ENCODE measurements around the gene ANO9. TPM values are rescaled to one million over a fixed set of nuclear protein-coding genes. Genes with fewer than 3 reads are reported as not detected.

ANO9 gene
- total RNA-seq, 1 experiment from 2014 or later, result 9.4 TPM

- no TSS peak for BruUV-seq (replicated peaks)
- no peak overlapping the region for H3K27ac Mint-ChIP-seq (ENCODE audit: low read depth, unreplicated experiment)
- H3K4me3 Mint-ChIP-seq (ENCODE audit: unreplicated experiment), result no peak overlapping the region
- no peaks in the 10 kb centered on the region for H3K4me1 Mint-ChIP-seq (ENCODE audit: insufficient read depth, unreplicated experiment)
- no peaks in the 10 kb centered on the region for H3K9me3 Mint-ChIP-seq (ENCODE audit: unreplicated experiment)
- ChIA-PET CTCF (no interaction called here), POLR2A (interaction anchor here (0.6 kb wide), 3 partner anchors 12 to 46 kb away, joined by 3 to 4 read pairs (median 3); no protein-coding TSS in a partner anchor)
- TF ChIP-seq, protein P1, sequence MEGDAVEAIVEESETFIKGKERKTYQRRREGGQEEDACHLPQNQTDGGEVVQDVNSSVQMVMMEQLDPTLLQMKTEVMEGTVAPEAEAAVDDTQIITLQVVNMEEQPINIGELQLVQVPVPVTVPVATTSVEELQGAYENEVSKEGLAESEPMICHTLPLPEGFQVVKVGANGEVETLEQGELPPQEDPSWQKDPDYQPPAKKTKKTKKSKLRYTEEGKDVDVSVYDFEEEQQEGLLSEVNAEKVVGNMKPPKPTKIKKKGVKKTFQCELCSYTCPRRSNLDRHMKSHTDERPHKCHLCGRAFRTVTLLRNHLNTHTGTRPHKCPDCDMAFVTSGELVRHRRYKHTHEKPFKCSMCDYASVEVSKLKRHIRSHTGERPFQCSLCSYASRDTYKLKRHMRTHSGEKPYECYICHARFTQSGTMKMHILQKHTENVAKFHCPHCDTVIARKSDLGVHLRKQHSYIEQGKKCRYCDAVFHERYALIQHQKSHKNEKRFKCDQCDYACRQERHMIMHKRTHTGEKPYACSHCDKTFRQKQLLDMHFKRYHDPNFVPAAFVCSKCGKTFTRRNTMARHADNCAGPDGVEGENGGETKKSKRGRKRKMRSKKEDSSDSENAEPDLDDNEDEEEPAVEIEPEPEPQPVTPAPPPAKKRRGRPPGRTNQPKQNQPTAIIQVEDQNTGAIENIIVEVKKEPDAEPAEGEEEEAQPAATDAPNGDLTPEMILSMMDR (IDR thresholded peaks at IDR 0.05; ENCODE audit: unreplicated experiment), result no peak
- intact Hi-C loops (cut with micrococcal nuclease), result no loop called here
- H3K27me3 Mint-ChIP-seq (ENCODE audit: insufficient read depth, unreplicated experiment), result no peaks in the 10 kb centered on the region
- peaks cover 37% of the 10 kb centered on the region for H3K36me3 Mint-ChIP-seq (ENCODE audit: insufficient read depth, unreplicated experiment)
- no peak for DNase-seq (ENCODE audit: unreplicated experiment)
Measured at GRCh38 chr11:490186-490929, 48.5 kb upstream of the ANO9 start.

DNA sequence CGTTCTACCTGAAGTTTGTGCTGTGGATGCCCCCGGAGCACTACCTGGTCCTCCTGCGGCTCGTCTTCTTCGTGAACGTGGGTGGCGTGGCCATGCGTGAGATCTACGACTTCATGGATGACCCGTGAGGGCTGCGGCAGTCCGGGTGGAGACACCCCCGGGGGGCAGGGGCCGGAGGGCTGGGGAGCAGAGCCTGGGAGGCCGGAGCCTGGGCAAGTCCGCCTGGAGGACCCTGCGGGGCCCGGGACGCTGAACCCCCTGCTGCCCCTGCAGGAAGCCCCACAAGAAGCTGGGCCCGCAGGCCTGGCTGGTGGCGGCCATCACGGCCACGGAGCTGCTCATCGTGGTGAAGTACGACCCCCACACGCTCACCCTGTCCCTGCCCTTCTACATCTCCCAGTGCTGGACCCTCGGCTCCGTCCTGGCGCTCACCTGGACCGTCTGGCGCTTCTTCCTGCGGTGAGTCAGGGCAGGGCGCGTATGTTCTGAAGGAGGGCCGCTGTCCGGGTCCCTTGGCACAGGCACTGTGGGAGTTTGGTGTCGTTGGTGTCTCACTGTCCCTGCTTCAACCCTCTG is 47.9 kb upstream of the ANO9 start:
- BruUV-seq (replicated peaks), result no TSS peak

GRCh38 chr11:488992-489391 is 47.2 kb upstream of the ANO9 start:
- CTCF ChIA-PET, result no interaction called here
- H3K27me3 Mint-ChIP-seq (ENCODE audit: insufficient read depth, unreplicated experiment), result no peaks in the 10 kb centered on the region
- no peak overlapping the region for H3K4me3 Mint-ChIP-seq (ENCODE audit: unreplicated experiment)
- DNase-seq (ENCODE audit: unreplicated experiment), result no peak
- peaks cover 24% of the 10 kb centered on the region for H3K36me3 Mint-ChIP-seq (ENCODE audit: insufficient read depth, unreplicated experiment)
- intact Hi-C loops (cut with micrococcal nuclease), result no loop called here
- no peaks in the 10 kb centered on the region for H3K9me3 Mint-ChIP-seq (ENCODE audit: unreplicated experiment)
- no peaks in the 10 kb centered on the region for H3K4me1 Mint-ChIP-seq (ENCODE audit: insufficient read depth, unreplicated experiment)
- no TSS peak for BruUV-seq (replicated peaks)
- no peak overlapping the region for H3K27ac Mint-ChIP-seq (ENCODE audit: low read depth, unreplicated experiment)
- TF ChIP-seq, protein P1 (IDR thresholded peaks at IDR 0.05; ENCODE audit: unreplicated experiment), result no peak
- POLR2A ChIA-PET, result no interaction called here

More for the DNA sequence above, 47.9 kb upstream of the ANO9 start:
- no peaks in the 10 kb centered on the region for H3K27me3 Mint-ChIP-seq (ENCODE audit: insufficient read depth, unreplicated experiment)
- DNase-seq (ENCODE audit: unreplicated experiment), result no peak
- CTCF ChIA-PET, result no interaction called here
- H3K27ac Mint-ChIP-seq (ENCODE audit: low read depth, unreplicated experiment), result no peak overlapping the region
- peaks cover 31% of the 10 kb centered on the region for H3K36me3 Mint-ChIP-seq (ENCODE audit: insufficient read depth, unreplicated experiment)
- POLR2A ChIA-PET, result interaction anchor here (0.6 kb wide), 1 partner anchor 16 kb away, joined by 3 read pairs; no protein-coding TSS in a partner anchor
- intact Hi-C loops (cut with micrococcal nuclease), result no loop called here
- TF ChIP-seq, protein P1 (IDR thresholded peaks at IDR 0.05; ENCODE audit: unreplicated experiment), result no peak
- H3K4me3 Mint-ChIP-seq (ENCODE audit: unreplicated experiment), result no peak overlapping the region
- no peaks in the 10 kb centered on the region for H3K4me1 Mint-ChIP-seq (ENCODE audit: insufficient read depth, unreplicated experiment)
- no peaks in the 10 kb centered on the region for H3K9me3 Mint-ChIP-seq (ENCODE audit: unreplicated experiment)

- Mint-ChIP-seq H3K27me3 (ENCODE audit: insufficient read depth, unreplicated experiment) (no peaks in the 10 kb centered on the region), H3K4me3 (ENCODE audit: unreplicated experiment) (no peak overlapping the region), H3K9me3 (ENCODE audit: unreplicated experiment) (no peaks in the 10 kb centered on the region), H3K36me3 (ENCODE audit: insufficient read depth, unreplicated experiment) (peaks cover 20% of the 10 kb centered on the region), H3K27ac (ENCODE audit: low read depth, unreplicated experiment) (no peak overlapping the region), H3K4me1 (ENCODE audit: insufficient read depth, unreplicated experiment) (no peaks in the 10 kb centered on the region)
- ChIA-PET CTCF (no interaction called here), POLR2A (no interaction called here)
- DNase-seq (ENCODE audit: unreplicated experiment), result no peak
- intact Hi-C loops (cut with micrococcal nuclease), result no loop called here
- TF ChIP-seq, protein P1 (IDR thresholded peaks at IDR 0.05; ENCODE audit: unreplicated experiment), result no peak
- no TSS peak for BruUV-seq (replicated peaks)
Measured at GRCh38 chr11:488579-488978, 46.8 kb upstream of the ANO9 start.

Data from MCF 10A (cell line).